K562 (cell line): ENCODE data around the gene ZNF330.
"Not testable (repeated sequence)": the region's sequence is repeated elsewhere in the genome, so short reads cannot be mapped to it uniquely, and the experiment has no call there.

Experiments used
- ARID3A ChIP-seq: IDR thresholded peaks from 2 replicates; pipeline ENCODE4 v1.6.1; 2012; ENCODE audit warnings: low read depth, low read length, improper control_type of control experiment, borderline replicate concordance
- CTCF ChIP-seq, 3 experiments: IDR thresholded peaks in 2 of 3; conservative IDR thresholded peaks in 1 of 3; 2 replicates each; pipeline ENCODE4 v1.5.1; 2011 to 2012; ENCODE audit warnings: low read length in 3 of 3, mild to moderate bottlenecking in 3 of 3, control low read depth in 2 of 3, improper control_type of control experiment in 1 of 3, inconsistent platforms in 1 of 3, low read depth in 1 of 3, mixed read lengths in 1 of 3, moderate library complexity in 1 of 3; ENCODE audit not compliant: insufficient read depth in 2 of 3
- EP300 ChIP-seq: IDR thresholded peaks from 2 replicates; pipeline ENCODE4 v1.6.1; 2012; ENCODE audit warnings: low read length, improper control_type of control experiment
- MAFF ChIP-seq: IDR thresholded peaks from 2 replicates; pipeline ENCODE4 v1.6.1; 2012; ENCODE audit warnings: low read length, improper control_type of control experiment
- PHB2 ChIP-seq: fragments of 450-650 bp; IDR thresholded peaks from 2 replicates; pipeline ENCODE4 v1.6.1; 2017; ENCODE audit warnings: low read depth
- STAT5A ChIP-seq: IDR thresholded peaks from 2 replicates; pipeline ENCODE4 v1.6.1; 2012; ENCODE audit warnings: low read length, inconsistent platforms, borderline replicate concordance
- TEAD4 ChIP-seq, 2 experiments: sonication (generic) in 1 of 2; formaldehyde crosslinking in 1 of 2; IDR thresholded peaks; 2 replicates each; pipeline versions ENCODE4 v1.6.1 to v1.8.0; 2012 to 2022; ENCODE audit warnings: borderline replicate concordance in 1 of 2, inconsistent platforms in 1 of 2, low read length in 1 of 2, mild to moderate bottlenecking in 1 of 2, missing genetic modification reagents in 1 of 2
- ZFP91 ChIP-seq: sonication (generic); formaldehyde crosslinking; IDR thresholded peaks from 2 replicates; pipeline ENCODE4 v1.8.0; 2022; ENCODE audit warnings: mild to moderate bottlenecking, missing genetic modification reagents
- ZNF124 ChIP-seq: sonication (generic); formaldehyde crosslinking; IDR thresholded peaks from 2 replicates; pipeline ENCODE4 v1.8.1; 2022; ENCODE audit warnings: missing genetic modification reagents

- not testable (repeated sequence) for TF ChIP-seq ARID3A; STAT5A; ZFP91; ZNF124 (CRISPR knock-in tag); CTCF (IDR thresholded peaks at IDR 0.05 in 2 of 3, conservative IDR thresholded peaks at IDR 0.05 in 1 of 3; ENCODE audit: insufficient read depth in 2 of 3, low read depth in 1 of 3, low read length in 3 of 3); TEAD4 (IDR thresholded peaks at IDR 0.05; ENCODE audit: low read length); TEAD4 (CRISPR knock-in tag; IDR thresholded peaks at IDR 0.05; ENCODE audit: borderline replicate concordance); EP300; PHB2; MAFF
Measured at GRCh38 chr4:141183491-141183890, 37.2 kb upstream of the ZNF330 start.
